Measurements from ENCODE around the gene USP34.

GRCh38 chr2:61359058-61359457 is 111.8 kb downstream of the USP34 start:
- no peak for TF ChIP-seq EZH2 (optimal IDR thresholded peaks at IDR 0.05; ENCODE audit: low read depth, low read length)
- TF ChIP-seq, protein P1, sequence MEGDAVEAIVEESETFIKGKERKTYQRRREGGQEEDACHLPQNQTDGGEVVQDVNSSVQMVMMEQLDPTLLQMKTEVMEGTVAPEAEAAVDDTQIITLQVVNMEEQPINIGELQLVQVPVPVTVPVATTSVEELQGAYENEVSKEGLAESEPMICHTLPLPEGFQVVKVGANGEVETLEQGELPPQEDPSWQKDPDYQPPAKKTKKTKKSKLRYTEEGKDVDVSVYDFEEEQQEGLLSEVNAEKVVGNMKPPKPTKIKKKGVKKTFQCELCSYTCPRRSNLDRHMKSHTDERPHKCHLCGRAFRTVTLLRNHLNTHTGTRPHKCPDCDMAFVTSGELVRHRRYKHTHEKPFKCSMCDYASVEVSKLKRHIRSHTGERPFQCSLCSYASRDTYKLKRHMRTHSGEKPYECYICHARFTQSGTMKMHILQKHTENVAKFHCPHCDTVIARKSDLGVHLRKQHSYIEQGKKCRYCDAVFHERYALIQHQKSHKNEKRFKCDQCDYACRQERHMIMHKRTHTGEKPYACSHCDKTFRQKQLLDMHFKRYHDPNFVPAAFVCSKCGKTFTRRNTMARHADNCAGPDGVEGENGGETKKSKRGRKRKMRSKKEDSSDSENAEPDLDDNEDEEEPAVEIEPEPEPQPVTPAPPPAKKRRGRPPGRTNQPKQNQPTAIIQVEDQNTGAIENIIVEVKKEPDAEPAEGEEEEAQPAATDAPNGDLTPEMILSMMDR (IDR thresholded peaks at IDR 0.05; ENCODE audit: low read length): no peak
- TF ChIP-seq EZH2phosphoT487 (IDR thresholded peaks at IDR 0.05; ENCODE audit: low read length): no peak

Data from MM.1S (cell line).